ENCODE data around the gene CDKL4. TPM values are rescaled to one million over a fixed set of nuclear protein-coding genes. Genes with fewer than 3 reads are reported as not detected.

Gene CDKL4
- total and polyA plus RNA-seq, 2 donors (not counting 1 experiment from before 2014, with no cell fraction given) = 0.18 to 3.0 TPM

- Histone ChIP-seq H3K27ac (ENCODE audit: insufficient read depth, low read length) (no peak overlapping the region), H3K9ac (ENCODE audit: insufficient read depth, low read length) (no peak overlapping the region), H3K4me3 (replicated peaks in 1 of 4; ENCODE audit: control extremely low read depth in 1 of 4, insufficient read depth in 1 of 4, low read depth in 3 of 4, low read length in 4 of 4) (no peak overlapping the region), H3K79me2 (ENCODE audit: control insufficient read depth, insufficient read depth, low read length) (no peaks in the 10 kb centered on the region), H3K9me3 (ENCODE audit: control insufficient read depth, insufficient read depth, low read depth, low read length) (no peaks in the 10 kb centered on the region), H3K4me2 (ENCODE audit: extremely low read depth, insufficient read depth, low read length) (no peak overlapping the region), H3K4me1 (ENCODE audit: control insufficient read depth, extremely low read depth, insufficient read depth, low read length) (no peaks in the 10 kb centered on the region), H3K27me3 (ENCODE audit: control insufficient read depth, insufficient read depth, low read length) (no peaks in the 10 kb centered on the region), H4K20me1 (ENCODE audit: control insufficient read depth, extremely low read depth, insufficient read depth, low read length) (no peaks in the 10 kb centered on the region), H2AFZ (ENCODE audit: low read length) (no peak overlapping the region), H3K36me3 (ENCODE audit: control insufficient read depth, insufficient read depth, low read length) (peaks cover 5% of the 10 kb centered on the region)
- no peak for DNase-seq (ENCODE audit: low read depth in 2 of 2)
- TF ChIP-seq EZH2 (IDR thresholded peaks at IDR 0.05; ENCODE audit: low read length, missing control alignments) = no peak
These were observed 12.3 kb upstream of the CDKL4 start for GRCh38 chr2:39256040-39256439.

- Histone ChIP-seq H3K4me3 (replicated peaks in 1 of 4; ENCODE audit: control extremely low read depth in 1 of 4, insufficient read depth in 1 of 4, low read depth in 3 of 4, low read length in 4 of 4) (no peak overlapping the region), H3K4me1 (ENCODE audit: control insufficient read depth, extremely low read depth, insufficient read depth, low read length) (no peaks in the 10 kb centered on the region), H3K9ac (ENCODE audit: insufficient read depth, low read length) (no peak overlapping the region), H3K4me2 (ENCODE audit: extremely low read depth, insufficient read depth, low read length) (no peak overlapping the region), H3K27ac (ENCODE audit: insufficient read depth, low read length) (no peak overlapping the region), H2AFZ (ENCODE audit: low read length) (no peak overlapping the region), H3K36me3 (ENCODE audit: control insufficient read depth, insufficient read depth, low read length) (peaks cover 4% of the 10 kb centered on the region), H3K79me2 (ENCODE audit: control insufficient read depth, insufficient read depth, low read length) (no peaks in the 10 kb centered on the region), H3K9me3 (ENCODE audit: control insufficient read depth, insufficient read depth, low read depth, low read length) (no peaks in the 10 kb centered on the region), H4K20me1 (ENCODE audit: control insufficient read depth, extremely low read depth, insufficient read depth, low read length) (no peaks in the 10 kb centered on the region), H3K27me3 (ENCODE audit: control insufficient read depth, insufficient read depth, low read length) (no peaks in the 10 kb centered on the region)
- TF ChIP-seq CTCF (conservative IDR thresholded peaks at IDR 0.05 in 1 of 2, IDR thresholded peaks at IDR 0.05 in 1 of 2; ENCODE audit: low read depth in 1 of 2, low read length in 2 of 2) (no peak), EZH2 (IDR thresholded peaks at IDR 0.05; ENCODE audit: low read length, missing control alignments) (no peak)
- no peak for DNase-seq (ENCODE audit: low read depth in 2 of 2)
These were observed 9.2 kb upstream of the CDKL4 start for GRCh38 chr2:39252888-39253518.

DNA sequence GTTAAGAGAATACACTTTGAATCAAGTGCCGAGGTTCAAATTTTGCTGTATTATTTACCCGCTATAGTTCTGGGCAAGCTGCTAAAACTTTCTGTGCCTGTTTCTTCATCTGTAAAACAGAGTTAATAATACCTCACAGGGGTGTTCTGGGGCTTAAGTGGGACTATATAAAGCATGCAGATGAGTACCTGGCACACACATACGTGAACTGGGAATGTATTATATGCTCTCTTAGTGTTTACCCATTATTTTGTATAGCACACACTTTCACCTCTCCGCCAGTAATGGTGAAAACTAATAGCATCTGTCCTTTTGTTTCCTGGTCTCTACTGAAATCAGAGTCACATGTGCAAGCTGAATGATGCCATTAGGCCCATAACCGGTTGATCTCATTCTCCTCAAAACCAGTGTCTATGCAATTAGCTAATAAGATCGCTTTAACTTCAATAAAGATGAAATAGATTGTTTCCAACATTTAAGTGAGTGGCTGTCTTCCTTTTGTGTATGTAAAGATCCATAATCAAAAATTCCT lies 3.8 kb upstream of the CDKL4 start:
- H3K4me1 ChIP-seq (ENCODE audit: control insufficient read depth, extremely low read depth, insufficient read depth, low read length) = no peaks in the 10 kb centered on the region
- H2AFZ ChIP-seq (ENCODE audit: low read length) = no peak overlapping the region
- no peaks in the 10 kb centered on the region for H3K27me3 ChIP-seq (ENCODE audit: control insufficient read depth, insufficient read depth, low read length)
- H3K9me3 ChIP-seq (ENCODE audit: control insufficient read depth, insufficient read depth, low read depth, low read length) = no peaks in the 10 kb centered on the region
- no peak overlapping the region for H3K4me3 ChIP-seq (replicated peaks in 1 of 4; ENCODE audit: control extremely low read depth in 1 of 4, insufficient read depth in 1 of 4, low read depth in 3 of 4, low read length in 4 of 4)
- no peak overlapping the region for H3K4me2 ChIP-seq (ENCODE audit: extremely low read depth, insufficient read depth, low read length)
- H3K79me2 ChIP-seq (ENCODE audit: control insufficient read depth, insufficient read depth, low read length) = no peaks in the 10 kb centered on the region
- TF ChIP-seq EZH2 (IDR thresholded peaks at IDR 0.05; ENCODE audit: low read length, missing control alignments) (no peak), CTCF (conservative IDR thresholded peaks at IDR 0.05 in 1 of 2, IDR thresholded peaks at IDR 0.05 in 1 of 2; ENCODE audit: low read depth in 1 of 2, low read length in 2 of 2) (no peak)
- H3K36me3 ChIP-seq (ENCODE audit: control insufficient read depth, insufficient read depth, low read length) = peaks cover 1% of the 10 kb centered on the region
- DNase-seq (ENCODE audit: low read depth in 2 of 2) = no peak
- no peak overlapping the region for H3K9ac ChIP-seq (ENCODE audit: insufficient read depth, low read length)
- H3K27ac ChIP-seq (ENCODE audit: insufficient read depth, low read length) = no peak overlapping the region
- no peaks in the 10 kb centered on the region for H4K20me1 ChIP-seq (ENCODE audit: control insufficient read depth, extremely low read depth, insufficient read depth, low read length)
